ENCODE data around the gene LY6G5C.

The LY6G5C gene

GRCh38 chr6:31659649-31660380 is 21.1 kb downstream of the LY6G5C start:
- Histone ChIP-seq H3K9ac (ENCODE audit: low read length) (peak overlapping the region; percentile 79), H2BK5ac (ENCODE audit: low read length) (no peak overlapping the region), H3K56ac (ENCODE audit: low read length) (peak overlapping the region; percentile 83), H3K23ac (ENCODE audit: low read length) (no peak overlapping the region), H3K4ac (ENCODE audit: low read depth, low read length) (peak overlapping the region; percentile 73), H2AK5ac (ENCODE audit: low read length) (no peak overlapping the region), H3K27ac (ENCODE audit: low read depth, low read length) (no peak overlapping the region), H2BK120ac (ENCODE audit: low read depth, low read length) (no peak overlapping the region), H3K79me2 (ENCODE audit: control insufficient read depth, insufficient read depth, low read length) (peaks cover 30% of the 10 kb centered on the region), H3K4me1 (ENCODE audit: control insufficient read depth, low read depth, low read length) (peaks cover 8% of the 10 kb centered on the region), H3K18ac (ENCODE audit: low read length) (no peak overlapping the region), H3K4me2 (ENCODE audit: low read length) (peak overlapping the region; percentile 75), H3K36me3 (ENCODE audit: control insufficient read depth, insufficient read depth, low read length) (no peaks in the 10 kb centered on the region), H3K4me3 (ENCODE audit: low read length) (peak overlapping the region; percentile 65), H2BK15ac (replicated peaks; ENCODE audit: low read depth) (no peak overlapping the region), H4K5ac (ENCODE audit: low read length) (no peak overlapping the region), H4K8ac (ENCODE audit: low read depth, low read length) (no peak overlapping the region), H3K27me3 (ENCODE audit: insufficient read depth, low read length, poor library complexity) (no peaks in the 10 kb centered on the region), H3K79me1 (ENCODE audit: low read length) (peaks cover 27% of the 10 kb centered on the region)
- WGBS (ENCODE audit: extremely low coverage, insufficient coverage, low lambda C conversion rate): no CpG with 5 or more reads among the region's 13 CpGs
- DNase-seq: no peak

DNA sequence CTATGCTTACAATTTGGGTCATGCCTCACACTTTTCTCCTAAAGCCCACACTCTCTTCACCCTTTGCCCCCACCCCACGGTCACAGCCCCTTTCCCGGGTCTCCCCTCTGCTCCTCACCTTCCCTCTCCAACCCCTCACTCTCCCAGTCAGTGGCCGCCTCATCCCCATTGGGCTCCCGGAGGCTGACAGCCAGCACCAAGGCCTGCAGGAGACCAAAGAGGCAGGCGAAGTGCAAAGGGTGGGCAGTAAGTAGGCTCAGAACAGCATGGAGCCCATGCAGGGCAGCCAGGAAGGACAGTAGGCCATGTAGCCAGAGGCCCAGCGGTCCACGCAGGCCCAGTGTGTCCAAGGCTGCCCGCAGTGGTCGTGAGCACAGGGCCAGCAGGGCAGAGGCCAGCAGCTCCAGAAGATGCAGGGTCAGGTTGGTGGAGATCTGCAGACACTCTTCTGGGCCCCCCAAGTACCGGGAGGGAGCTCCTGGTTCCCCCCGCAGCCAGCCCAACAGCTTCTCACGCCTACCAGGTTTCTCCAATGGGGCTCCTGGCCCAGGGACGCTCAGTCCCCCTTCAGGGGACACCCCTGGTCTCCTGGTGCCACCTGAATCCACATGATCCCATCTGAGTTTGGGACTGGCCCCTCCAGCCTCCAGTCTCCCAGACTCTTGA is 21.8 kb downstream of the LY6G5C start:
- Histone ChIP-seq H2AK5ac (ENCODE audit: low read length) (no peak overlapping the region), H3K27me3 (ENCODE audit: insufficient read depth, low read length, poor library complexity) (no peaks in the 10 kb centered on the region), H3K23ac (ENCODE audit: low read length) (no peak overlapping the region), H4K8ac (ENCODE audit: low read depth, low read length) (no peak overlapping the region), H3K4me3 (ENCODE audit: low read length) (no peak overlapping the region), H3K79me1 (ENCODE audit: low read length) (peaks cover 23% of the 10 kb centered on the region), H2BK5ac (ENCODE audit: low read length) (no peak overlapping the region), H3K36me3 (ENCODE audit: control insufficient read depth, insufficient read depth, low read length) (no peaks in the 10 kb centered on the region), H3K18ac (ENCODE audit: low read length) (no peak overlapping the region), H3K56ac (ENCODE audit: low read length) (peak overlapping the region; percentile 61), H4K5ac (ENCODE audit: low read length) (no peak overlapping the region), H3K27ac (ENCODE audit: low read depth, low read length) (no peak overlapping the region), H3K4me2 (ENCODE audit: low read length) (peak overlapping the region; percentile 75), H2BK15ac (replicated peaks; ENCODE audit: low read depth) (no peak overlapping the region), H3K4ac (ENCODE audit: low read depth, low read length) (no peak overlapping the region), H3K79me2 (ENCODE audit: control insufficient read depth, insufficient read depth, low read length) (peaks cover 26% of the 10 kb centered on the region), H3K4me1 (ENCODE audit: control insufficient read depth, low read depth, low read length) (peaks cover 8% of the 10 kb centered on the region), H2BK120ac (ENCODE audit: low read depth, low read length) (no peak overlapping the region), H3K9ac (ENCODE audit: low read length) (peak overlapping the region; percentile 79)
- no peak for DNase-seq
- WGBS (ENCODE audit: extremely low coverage, insufficient coverage, low lambda C conversion rate): no CpG with 5 or more reads among the region's 13 CpGs

DNA sequence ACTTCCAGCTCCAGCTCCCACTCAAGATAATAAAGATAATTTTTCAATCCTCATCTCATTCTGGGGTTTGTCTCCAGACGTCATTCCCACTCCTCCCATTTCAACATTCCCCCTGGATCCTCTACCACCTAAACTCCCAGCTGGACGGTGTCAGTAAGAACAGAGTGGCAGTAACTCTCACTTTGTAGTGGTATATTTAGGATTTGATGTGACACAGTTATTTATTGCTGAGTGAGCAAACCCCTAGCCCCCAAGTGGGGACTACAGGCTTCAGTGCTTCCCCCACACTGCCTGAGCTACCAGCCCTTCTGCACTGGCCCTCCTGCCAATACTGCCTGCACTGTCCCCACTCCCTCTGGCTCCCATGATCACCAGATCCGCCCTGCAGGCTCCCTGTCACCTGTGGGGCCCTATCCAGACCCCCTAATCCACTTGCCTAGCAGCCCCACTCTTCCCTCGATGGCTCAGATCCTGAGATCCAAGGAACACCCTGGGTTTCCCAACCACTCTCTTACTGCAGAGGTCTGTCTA is 22.6 kb downstream of the LY6G5C start:
- peaks cover 3% of the 10 kb centered on the region for H3K4me1 ChIP-seq (ENCODE audit: control insufficient read depth, low read depth, low read length)
- no peak overlapping the region for H2BK15ac ChIP-seq (replicated peaks; ENCODE audit: low read depth)
- WGBS (ENCODE audit: extremely low coverage, insufficient coverage, low lambda C conversion rate): no CpG with 5 or more reads among the region's 4 CpGs
- no peak overlapping the region for H4K8ac ChIP-seq (ENCODE audit: low read depth, low read length)
- no peak overlapping the region for H2AK5ac ChIP-seq (ENCODE audit: low read length)
- no peak overlapping the region for H2BK5ac ChIP-seq (ENCODE audit: low read length)
- no peak overlapping the region for H3K4ac ChIP-seq (ENCODE audit: low read depth, low read length)
- peaks cover 18% of the 10 kb centered on the region for H3K79me1 ChIP-seq (ENCODE audit: low read length)
- no peak overlapping the region for H4K5ac ChIP-seq (ENCODE audit: low read length)
- H3K56ac ChIP-seq (ENCODE audit: low read length): peak overlapping the region; percentile 17
- H2BK120ac ChIP-seq (ENCODE audit: low read depth, low read length): no peak overlapping the region
- H3K23ac ChIP-seq (ENCODE audit: low read length): no peak overlapping the region
- no peak overlapping the region for H3K9ac ChIP-seq (ENCODE audit: low read length)
- no peak for DNase-seq
- no peaks in the 10 kb centered on the region for H3K27me3 ChIP-seq (ENCODE audit: insufficient read depth, low read length, poor library complexity)
- peaks cover 17% of the 10 kb centered on the region for H3K79me2 ChIP-seq (ENCODE audit: control insufficient read depth, insufficient read depth, low read length)
- no peaks in the 10 kb centered on the region for H3K36me3 ChIP-seq (ENCODE audit: control insufficient read depth, insufficient read depth, low read length)
- H3K4me2 ChIP-seq (ENCODE audit: low read length): no peak overlapping the region
- H3K27ac ChIP-seq (ENCODE audit: low read depth, low read length): no peak overlapping the region
- no peak overlapping the region for H3K4me3 ChIP-seq (ENCODE audit: low read length)
- H3K18ac ChIP-seq (ENCODE audit: low read length): no peak overlapping the region

GRCh38 chr6:31657406-31658157 is 23.3 kb downstream of the LY6G5C start:
- H2BK120ac ChIP-seq (ENCODE audit: low read depth, low read length): no peak overlapping the region
- H4K5ac ChIP-seq (ENCODE audit: low read length): no peak overlapping the region
- no peak overlapping the region for H3K27ac ChIP-seq (ENCODE audit: low read depth, low read length)
- no peak overlapping the region for H3K18ac ChIP-seq (ENCODE audit: low read length)
- no peak overlapping the region for H3K4me3 ChIP-seq (ENCODE audit: low read length)
- no peaks in the 10 kb centered on the region for H3K27me3 ChIP-seq (ENCODE audit: insufficient read depth, low read length, poor library complexity)
- H3K4me1 ChIP-seq (ENCODE audit: control insufficient read depth, low read depth, low read length): peaks cover 3% of the 10 kb centered on the region
- no peak overlapping the region for H3K4me2 ChIP-seq (ENCODE audit: low read length)
- H3K79me2 ChIP-seq (ENCODE audit: control insufficient read depth, insufficient read depth, low read length): peaks cover 15% of the 10 kb centered on the region
- no peak overlapping the region for H3K9ac ChIP-seq (ENCODE audit: low read length)
- DNase-seq: no peak
- no peak overlapping the region for H4K8ac ChIP-seq (ENCODE audit: low read depth, low read length)
- H3K56ac ChIP-seq (ENCODE audit: low read length): no peak overlapping the region
- H3K79me1 ChIP-seq (ENCODE audit: low read length): peaks cover 18% of the 10 kb centered on the region
- no peak overlapping the region for H2AK5ac ChIP-seq (ENCODE audit: low read length)
- H2BK15ac ChIP-seq (replicated peaks; ENCODE audit: low read depth): no peak overlapping the region
- H3K36me3 ChIP-seq (ENCODE audit: control insufficient read depth, insufficient read depth, low read length): no peaks in the 10 kb centered on the region
- H2BK5ac ChIP-seq (ENCODE audit: low read length): no peak overlapping the region
- no peak overlapping the region for H3K4ac ChIP-seq (ENCODE audit: low read depth, low read length)
- no CpG with 5 or more reads among the region's 6 CpGs for WGBS (ENCODE audit: extremely low coverage, insufficient coverage, low lambda C conversion rate)
- no peak overlapping the region for H3K23ac ChIP-seq (ENCODE audit: low read length)

DNA sequence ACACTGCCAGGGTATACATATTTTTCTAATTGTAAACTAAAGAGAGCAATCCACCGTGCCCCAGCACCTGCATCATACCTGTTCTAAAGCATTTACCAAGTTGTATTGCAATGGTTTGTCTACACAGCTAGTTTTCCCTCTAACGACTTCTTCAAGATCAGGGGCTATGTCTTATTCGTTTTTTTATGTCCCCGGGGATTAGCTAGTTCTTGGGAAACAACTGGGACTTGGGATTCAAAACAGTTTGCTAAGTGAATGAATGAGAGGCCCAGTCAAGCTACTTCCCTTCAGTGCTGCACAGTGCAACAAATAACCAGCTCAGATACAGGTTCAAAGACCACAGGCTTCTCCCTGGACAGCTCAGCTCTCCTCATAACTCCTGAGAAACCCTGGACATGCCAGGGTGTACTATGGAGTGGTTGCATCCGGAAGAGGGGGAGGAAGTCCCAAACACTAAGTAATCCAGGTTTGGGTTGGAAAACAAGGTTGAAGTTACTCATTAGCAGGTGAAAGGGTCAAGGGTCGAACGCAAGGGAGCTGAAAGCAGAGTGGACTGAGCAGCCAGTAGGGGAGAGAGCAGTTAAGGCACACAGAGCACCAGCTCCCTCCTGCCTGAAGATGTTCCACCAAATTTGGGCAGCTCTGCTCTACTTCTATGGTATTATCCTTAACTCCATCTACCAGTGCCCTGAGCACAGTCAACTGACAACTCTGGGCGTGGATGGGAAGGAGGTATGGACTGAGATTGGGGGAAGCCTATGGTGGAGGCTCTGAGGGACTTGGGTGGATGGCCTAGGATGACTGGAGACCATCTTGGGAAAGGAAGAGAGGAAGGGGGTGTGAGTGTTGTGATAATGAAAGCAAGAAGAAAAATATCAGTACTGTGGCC is 25.3 kb downstream of the LY6G5C start, which contains the start of gene APOM:
TSS of gene APOM (plus strand) at position 546 of the 889 bp plus-strand sequence. CDS start at position 619, 73 bp downstream.
- no CpG with 5 or more reads among the region's 8 CpGs for WGBS (ENCODE audit: extremely low coverage, insufficient coverage, low lambda C conversion rate)
- Histone ChIP-seq H2AK5ac (ENCODE audit: low read length) (no peak within 1 kb of the TSS), H3K79me2 (ENCODE audit: control insufficient read depth, insufficient read depth, low read length) (peaks cover 27% of the 10 kb centered on the region), H3K79me1 (ENCODE audit: low read length) (peaks cover 22% of the 10 kb centered on the region), H3K23ac (ENCODE audit: low read length) (no peak within 1 kb of the TSS), H3K36me3 (ENCODE audit: control insufficient read depth, insufficient read depth, low read length) (no peaks in the 10 kb centered on the region), H2BK5ac (ENCODE audit: low read length) (no peak within 1 kb of the TSS), H3K27ac (ENCODE audit: low read depth, low read length) (no peak within 1 kb of the TSS), H3K4me2 (ENCODE audit: low read length) (no peak within 1 kb of the TSS), H2BK120ac (ENCODE audit: low read depth, low read length) (no peak within 1 kb of the TSS), H4K8ac (ENCODE audit: low read depth, low read length) (no peak within 1 kb of the TSS), H3K18ac (ENCODE audit: low read length) (no peak within 1 kb of the TSS), H3K27me3 (ENCODE audit: insufficient read depth, low read length, poor library complexity) (no peaks in the 10 kb centered on the region), H3K4ac (ENCODE audit: low read depth, low read length) (no peak within 1 kb of the TSS), H3K4me3 (ENCODE audit: low read length) (no peak within 1 kb of the TSS), H3K4me1 (ENCODE audit: control insufficient read depth, low read depth, low read length) (peaks cover 6% of the 10 kb centered on the region), H2BK15ac (replicated peaks; ENCODE audit: low read depth) (no peak within 1 kb of the TSS), H3K9ac (ENCODE audit: low read length) (no peak within 1 kb of the TSS), H3K56ac (ENCODE audit: low read length) (no peak within 1 kb of the TSS), H4K5ac (ENCODE audit: low read length) (no peak within 1 kb of the TSS)
- no peak for DNase-seq
